Neural crest cell (in vitro differentiated cells): ENCODE data around the gene HOXD8. TPM values are rescaled to one million over a fixed set of nuclear protein-coding genes. Genes with fewer than 3 reads are reported as not detected.

Source experiments
- DNase-seq: peaks from one replicate; pipeline ENCODE4 v3.0.0; 2021; ENCODE audit warnings: low read depth, mixed read lengths, low spot score
- H3K27ac Mint-ChIP-seq: one replicate; pipeline ENCODE4 v1.8.0; 2021; ENCODE audit warnings: mild to moderate bottlenecking, mixed read lengths; ENCODE audit not compliant: unreplicated experiment
- H3K27me3 Mint-ChIP-seq: 2 replicates; pipeline ENCODE4 v1.8.0; 2021; ENCODE audit warnings: low read depth, mild to moderate bottlenecking, mixed read lengths
- H3K36me3 Mint-ChIP-seq: 2 replicates; pipeline ENCODE4 v1.8.0; 2021; ENCODE audit warnings: low read depth, mild to moderate bottlenecking, mixed read lengths
- H3K4me1 Mint-ChIP-seq: 2 replicates; pipeline ENCODE4 v1.8.0; 2021; ENCODE audit warnings: mixed read lengths
- H3K4me3 Mint-ChIP-seq: one replicate; pipeline ENCODE4 v1.8.0; 2021; ENCODE audit warnings: mild to moderate bottlenecking, mixed read lengths
- H3K9me3 Mint-ChIP-seq: 2 replicates; pipeline ENCODE4 v1.8.0; 2021; ENCODE audit warnings: mixed read lengths
- CTCF ChIP-seq: fragments of 200-600 bp; sonication (generic); conservative IDR thresholded peaks from 2 replicates; pipeline ENCODE4 v1.5.0; 2021; ENCODE audit warnings: antibody characterized with exemption, mild to moderate bottlenecking
- total RNA-seq: library from RNA; stranded (reverse); gene quantifications from 2 replicates; pipeline ENCODE4 v1.2.1, GENCODE V29; 2021

Gene HOXD8
- total RNA-seq, 1 donor from 2014 or later, result not detected

GRCh38 chr2:176095421-176095820 lies 34.1 kb upstream of the HOXD8 start:
- H3K9me3 Mint-ChIP-seq, result no peaks in the 10 kb centered on the region
- no peak overlapping the region for H3K27ac Mint-ChIP-seq
- peaks cover 3% of the 10 kb centered on the region for H3K36me3 Mint-ChIP-seq
- peaks cover 25% of the 10 kb centered on the region for H3K4me1 Mint-ChIP-seq
- no peak for TF ChIP-seq CTCF
- H3K4me3 Mint-ChIP-seq, result no peak overlapping the region
- no peak for DNase-seq
- peaks cover 96% of the 10 kb centered on the region for H3K27me3 Mint-ChIP-seq

- Mint-ChIP-seq H3K4me3 (peak overlapping the region; percentile 31), H3K4me1 (peaks cover 25% of the 10 kb centered on the region), H3K36me3 (peaks cover 3% of the 10 kb centered on the region), H3K27ac (no peak overlapping the region), H3K27me3 (peaks cover 96% of the 10 kb centered on the region), H3K9me3 (no peaks in the 10 kb centered on the region)
- no peak for DNase-seq
- no peak for TF ChIP-seq CTCF
Measured at GRCh38 chr2:176096243-176096985, 33.1 kb upstream of the HOXD8 start.

GRCh38 chr2:176096986-176097819 lies 32.3 kb upstream of the HOXD8 start:
- peak overlapping the region; percentile 44 for H3K4me3 Mint-ChIP-seq
- H3K4me1 Mint-ChIP-seq, result peaks cover 18% of the 10 kb centered on the region
- DNase-seq, result peak; percentile 73
- no peaks in the 10 kb centered on the region for H3K9me3 Mint-ChIP-seq
- H3K27me3 Mint-ChIP-seq, result peaks cover 96% of the 10 kb centered on the region
- H3K36me3 Mint-ChIP-seq, result peaks cover 3% of the 10 kb centered on the region
- no peak overlapping the region for H3K27ac Mint-ChIP-seq
- TF ChIP-seq CTCF, result peak; percentile 92

- Mint-ChIP-seq H3K36me3 (peaks cover 3% of the 10 kb centered on the region), H3K9me3 (no peaks in the 10 kb centered on the region), H3K4me1 (peaks cover 18% of the 10 kb centered on the region), H3K27ac (no peak overlapping the region), H3K4me3 (peak overlapping the region; percentile 44), H3K27me3 (peaks cover 100% of the 10 kb centered on the region)
- TF ChIP-seq CTCF, result peak; percentile 4
- no peak for DNase-seq
Measured at GRCh38 chr2:176097820-176098365, 31.6 kb upstream of the HOXD8 start.

- no peaks in the 10 kb centered on the region for H3K9me3 Mint-ChIP-seq
- H3K4me1 Mint-ChIP-seq, result peaks cover 15% of the 10 kb centered on the region
- H3K36me3 Mint-ChIP-seq, result peaks cover 3% of the 10 kb centered on the region
- no peak for TF ChIP-seq CTCF
- H3K4me3 Mint-ChIP-seq, result no peak overlapping the region
- no peak overlapping the region for H3K27ac Mint-ChIP-seq
- DNase-seq, result no peak
- H3K27me3 Mint-ChIP-seq, result peaks cover 100% of the 10 kb centered on the region
Measured at GRCh38 chr2:176098366-176099158, 30.9 kb upstream of the HOXD8 start.
